H9 (cell line): ENCODE data around the gene ADSS1. TPM values are rescaled to one million over a fixed set of nuclear protein-coding genes. Genes with fewer than 3 reads are reported as not detected.
A peak's percentile ranks its signal among the peaks of the same experiment; 100 is the strongest.

Experiments used
- DNase-seq: peaks from one replicate; pipeline ENCODE4 v3.0.0-alpha.2; 2017
- H2AFZ ChIP-seq: one replicate; pipeline ENCODE4 v1.6.1; 2013; ENCODE audit warnings: mild to moderate bottlenecking, low read length, control low read depth, moderate library complexity
- H2AK5ac ChIP-seq: 2 replicates; pipeline ENCODE4 v1.6.1; 2013; ENCODE audit warnings: low read length, control low read depth, mixed read lengths; ENCODE audit not compliant: insufficient read length
- H2BK120ac ChIP-seq: one replicate; pipeline ENCODE4 v1.6.1; 2013; ENCODE audit warnings: low read depth, mild to moderate bottlenecking, low read length, control low read depth, inconsistent platforms; ENCODE audit not compliant: poor library complexity, severe bottlenecking
- H2BK12ac ChIP-seq: 2 replicates; pipeline ENCODE4 v1.6.1; 2013; ENCODE audit warnings: low read length, control low read depth, mixed read lengths, low read depth; ENCODE audit not compliant: insufficient read length
- H2BK15ac ChIP-seq: 2 replicates; pipeline ENCODE4 v1.6.1; 2013; ENCODE audit warnings: low read depth, low read length, control low read depth
- H2BK20ac ChIP-seq: one replicate; pipeline ENCODE4 v1.6.1; 2013; ENCODE audit warnings: low read depth, mild to moderate bottlenecking, low read length, control low read depth, inconsistent platforms; ENCODE audit not compliant: poor library complexity, severe bottlenecking
- H2BK5ac ChIP-seq: 2 replicates; pipeline ENCODE4 v1.6.1; 2013; ENCODE audit warnings: low read length, control low read depth, mixed read lengths; ENCODE audit not compliant: insufficient read length
- H3K14ac ChIP-seq: 2 replicates; pipeline ENCODE4 v1.6.1; 2013; ENCODE audit warnings: low read length, control low read depth; ENCODE audit not compliant: insufficient read depth
- H3K18ac ChIP-seq: 2 replicates; pipeline ENCODE4 v1.6.1; 2013; ENCODE audit warnings: low read depth, mild to moderate bottlenecking, mixed read lengths, low read length, control low read depth; ENCODE audit not compliant: insufficient read length
- H3K23ac ChIP-seq: 2 replicates; pipeline ENCODE4 v1.6.1; 2013; ENCODE audit warnings: low read length, control low read depth, mixed read lengths, low read depth; ENCODE audit not compliant: insufficient read length
- H3K23me2 ChIP-seq: 2 replicates; pipeline ENCODE4 v1.6.1; 2013; ENCODE audit warnings: low read depth, mild to moderate bottlenecking, mixed read lengths, low read length, control low read depth; ENCODE audit not compliant: insufficient read length, poor library complexity, severe bottlenecking
- H3K27ac ChIP-seq: 2 replicates; pipeline ENCODE4 v1.5.1; 2013; ENCODE audit warnings: low read length, control low read depth, mixed read lengths, low read depth; ENCODE audit not compliant: insufficient read length
- H3K27me3 ChIP-seq: 2 replicates; pipeline ENCODE4 v1.6.1; 2013; ENCODE audit warnings: low read length, control low read depth, inconsistent platforms; ENCODE audit not compliant: insufficient read depth
- H3K4ac ChIP-seq: 2 replicates; pipeline ENCODE4 v1.6.1; 2013; ENCODE audit warnings: low read depth, mild to moderate bottlenecking, control low read depth, inconsistent platforms, low read length, moderate library complexity
- H3K4me1 ChIP-seq: 2 replicates; pipeline ENCODE4 v1.6.1; 2013; ENCODE audit warnings: low read length, control low read depth, inconsistent platforms; ENCODE audit not compliant: insufficient read depth
- H3K4me2 ChIP-seq: 2 replicates; pipeline ENCODE4 v1.6.1; 2013; ENCODE audit warnings: low read length, control low read depth, mixed read lengths; ENCODE audit not compliant: insufficient read length, insufficient read depth
- H3K56ac ChIP-seq: 2 replicates; pipeline ENCODE4 v1.6.1; 2013; ENCODE audit warnings: low read depth, mild to moderate bottlenecking, mixed read lengths, low read length, control low read depth; ENCODE audit not compliant: insufficient read length
- H3K79me1 ChIP-seq: 2 replicates; pipeline ENCODE4 v1.6.1; 2013; ENCODE audit warnings: low read depth, mild to moderate bottlenecking, moderate library complexity, low read length, control low read depth, inconsistent platforms; ENCODE audit not compliant: insufficient read depth, poor library complexity, severe bottlenecking
- H3K79me2 ChIP-seq: 2 replicates; pipeline ENCODE4 v1.6.1; 2013; ENCODE audit warnings: low read length, control low read depth, inconsistent platforms; ENCODE audit not compliant: insufficient read depth
- H3K9ac ChIP-seq: 2 replicates; pipeline ENCODE4 v1.6.1; 2013; ENCODE audit warnings: low read length, control low read depth, mixed read lengths; ENCODE audit not compliant: insufficient read length; ENCODE audit errors: extremely low read depth
- H3K9me3 ChIP-seq: one replicate; pipeline ENCODE4 v1.6.1; 2013; ENCODE audit warnings: low read depth, low read length, inconsistent platforms; ENCODE audit not compliant: control insufficient read depth
- H3T11ph ChIP-seq: one replicate; pipeline ENCODE4 v1.6.1; 2013; ENCODE audit warnings: mild to moderate bottlenecking, low read length, control low read depth, inconsistent platforms
- H4K20me1 ChIP-seq: one replicate; pipeline ENCODE4 v1.6.1; 2013; ENCODE audit not compliant: control insufficient read depth, insufficient read length, insufficient read depth
- H4K5ac ChIP-seq: 2 replicates; pipeline ENCODE4 v1.6.1; 2013; ENCODE audit warnings: low read depth, mild to moderate bottlenecking, mixed read lengths, low read length, control low read depth; ENCODE audit not compliant: insufficient read length
- H4K8ac ChIP-seq: replicated peaks from 2 replicates; pipeline ENCODE4 v1.6.1; 2013; ENCODE audit warnings: low read length, control low read depth, mixed read lengths, low read depth; ENCODE audit not compliant: insufficient read length
- H4K91ac ChIP-seq: 2 replicates; pipeline ENCODE4 v1.6.1; 2013; ENCODE audit warnings: low read depth, mild to moderate bottlenecking, moderate library complexity, mixed read lengths, low read length, control low read depth; ENCODE audit not compliant: insufficient read length
- H3K27ac Mint-ChIP-seq, 3 experiments: 2 replicates in 2 of 3; 3 replicates in 1 of 3; pipeline ENCODE4 v1.8.0; 2020 to 2021; ENCODE audit warnings: mixed read lengths in 3 of 3, mild to moderate bottlenecking in 1 of 3, moderate library complexity in 1 of 3
- H3K27me3 Mint-ChIP-seq: 2 replicates; pipeline ENCODE4 v1.8.0; 2021; ENCODE audit warnings: low read depth, mild to moderate bottlenecking, moderate library complexity, mixed read lengths
- H3K36me3 Mint-ChIP-seq, 3 experiments: 2 replicates in 2 of 3; 3 replicates in 1 of 3; pipeline ENCODE4 v1.8.0; 2020 to 2021; ENCODE audit warnings: low read depth in 3 of 3, mixed read lengths in 3 of 3; ENCODE audit not compliant: insufficient read depth in 1 of 3
- H3K4me1 Mint-ChIP-seq, 2 experiments: 2 replicates each; pipeline ENCODE4 v1.8.0; 2020; ENCODE audit warnings: mixed read lengths in 2 of 2
- H3K4me3 Mint-ChIP-seq, 2 experiments: 2 replicates in 1 of 2; 3 replicates in 1 of 2; pipeline ENCODE4 v1.8.0; 2020 to 2021; ENCODE audit warnings: mild to moderate bottlenecking in 2 of 2, mixed read lengths in 2 of 2, moderate library complexity in 1 of 2
- H3K9me3 Mint-ChIP-seq, 2 experiments: 2 replicates in 1 of 2; 3 replicates in 1 of 2; pipeline ENCODE4 v1.8.0; 2020; ENCODE audit warnings: mild to moderate bottlenecking in 2 of 2, mixed read lengths in 2 of 2, moderate library complexity in 1 of 2
- CTCF ChIP-seq: fragments of 200-600 bp; sonication (generic); conservative IDR thresholded peaks from 3 replicates; pipeline ENCODE4 v1.8.0; 2021; ENCODE audit warnings: antibody characterized with exemption, mild to moderate bottlenecking
- WGBS: extraction: QIAGEN DNeasy Blood & Tissue Kit; methylation state at CpG from one replicate; pipeline ENCODE4 v1.1.7; 2013; ENCODE audit warnings: missing lambda C conversion rate, low lambda C conversion rate, mixed read lengths; ENCODE audit not compliant: insufficient read length; ENCODE audit errors: extremely low coverage; 5-methylcytosine and 5-hydroxymethylcytosine counted together
- total RNA-seq: library from RNA; stranded (reverse); gene quantifications from 2 replicates; pipeline ENCODE4 v1.2.1, GENCODE V29; 2021

ADSS1 gene
- total RNA-seq, 1 experiment from 2014 or later = 8.5 TPM

- no peak overlapping the region for H3K23ac ChIP-seq
- H3K79me2 ChIP-seq = peaks cover 2% of the 10 kb centered on the region; the same call in 1 of the 2 replicates
- H4K20me1 ChIP-seq = no peaks in the 10 kb centered on the region
- H3K27me3 ChIP-seq = no peaks in the 10 kb centered on the region
- H3K27ac ChIP-seq = no peak overlapping the region
- no peak for DNase-seq
- no peak overlapping the region for H2AK5ac ChIP-seq
- H3K23me2 ChIP-seq = no peaks in the 10 kb centered on the region
- Mint-ChIP-seq H3K4me1 (peaks cover 27 to 43% of the 10 kb centered on the region in 2 experiments), H3K36me3 (peaks cover 4 to 10% (median 9%) of the 10 kb centered on the region in 3 experiments; a peak in 6 of 7 replicates), H3K9me3 (no peaks in the 10 kb centered on the region), H3K27ac (peak overlapping the region in 2 of 3 experiments; percentile 80 to 90; a peak in 4 of 7 replicates), H3K4me3 (peak overlapping the region in 1 of 2 experiments; percentile 36; a peak in 1 of 5 replicates), H3K27me3 (no peaks in the 10 kb centered on the region)
- no peak overlapping the region for H3K4ac ChIP-seq
- H2BK15ac ChIP-seq = no peak overlapping the region
- no peak overlapping the region for H2BK20ac ChIP-seq
- H4K91ac ChIP-seq = no peak overlapping the region
- H3K18ac ChIP-seq = no peak overlapping the region
- H3K9ac ChIP-seq = no peak overlapping the region
- H3T11ph ChIP-seq = no peak overlapping the region
- WGBS = no CpG with 5 or more reads among the region's 6 CpGs
- H3K4me2 ChIP-seq = no peak overlapping the region
- no peaks in the 10 kb centered on the region for H3K79me1 ChIP-seq
- H3K9me3 ChIP-seq = no peaks in the 10 kb centered on the region
- no peak overlapping the region for H4K8ac ChIP-seq
- H4K5ac ChIP-seq = no peak overlapping the region
- H3K4me1 ChIP-seq = peaks cover 4% of the 10 kb centered on the region; the same call in 1 of the 2 replicates
- no peak for TF ChIP-seq CTCF
- H2BK120ac ChIP-seq = no peak overlapping the region
- no peak overlapping the region for H2BK12ac ChIP-seq
- no peak overlapping the region for H2BK5ac ChIP-seq
- no peak overlapping the region for H2AFZ ChIP-seq
- H3K56ac ChIP-seq = no peak overlapping the region
- H3K14ac ChIP-seq = no peak overlapping the region
Observed at GRCh38 chr14:104695660-104696000, 28.4 kb upstream of the ADSS1 start.
